Measurements from ENCODE around the gene ZFP3.
"Not testable (repeated sequence)": the region's sequence is repeated elsewhere in the genome, so short reads cannot be mapped to it uniquely, and the experiment has no call there.

The ZFP3 gene

GRCh38 chr17:5077781-5078105 lies 524 bp upstream of the ZFP3 start:
- no peak for DNase-seq (ENCODE audit: low read depth, low spot score)

GRCh38 chr17:5080591-5080990 lies 2.3 kb downstream of the ZFP3 start:
- DNase-seq (ENCODE audit: low read depth, low spot score), result no peak

GRCh38 chr17:5092218-5093010 lies 14.1 kb downstream of the ZFP3 start:
- DNase-seq (ENCODE audit: low read depth, low spot score), result no peak

GRCh38 chr17:5096731-5097100 lies 18.4 kb downstream of the ZFP3 start:
- no peak for DNase-seq (ENCODE audit: low read depth, low spot score)

- peak; percentile 75 for DNase-seq (ENCODE audit: low read depth, low spot score)
Measured at GRCh38 chr17:5097101-5097834, 19.0 kb downstream of the ZFP3 start.

GRCh38 chr17:5099271-5099670 lies 21.0 kb downstream of the ZFP3 start:
- DNase-seq (ENCODE audit: low read depth, low spot score), result no peak

- no peak for DNase-seq (ENCODE audit: low read depth, low spot score)
Measured at GRCh38 chr17:5100832-5101231, 22.6 kb downstream of the ZFP3 start.

GRCh38 chr17:5110816-5111215 lies 32.5 kb downstream of the ZFP3 start:
- no peak for DNase-seq (ENCODE audit: low read depth, low spot score)

- peak; percentile 89 for DNase-seq (ENCODE audit: low read depth, low spot score)
Measured at GRCh38 chr17:5111402-5112204, 33.3 kb downstream of the ZFP3 start, which contains the start of gene ZNF232. TSS of gene ZNF232 (minus strand) at chr17:5111878. CDS start at chr17:5111822, 56 bp downstream.

- no peak for DNase-seq (ENCODE audit: low read depth, low spot score)
Measured at GRCh38 chr17:5115673-5116651, 37.7 kb downstream of the ZFP3 start, which contains the start of gene USP6. TSS of gene USP6 (plus strand) at chr17:5116032. CDS start at chr17:5130368, 14,336 bp downstream.

- DNase-seq (ENCODE audit: low read depth, low spot score), result no peak
Measured at GRCh38 chr17:5118219-5118618, 40.0 kb downstream of the ZFP3 start.

GRCh38 chr17:5120036-5120435 lies 41.8 kb downstream of the ZFP3 start:
- DNase-seq (ENCODE audit: low read depth, low spot score), result no peak

GRCh38 chr17:5120436-5121185 lies 42.3 kb downstream of the ZFP3 start:
- DNase-seq (ENCODE audit: low read depth, low spot score), result not testable (repeated sequence)

- DNase-seq (ENCODE audit: low read depth, low spot score), result no peak
Measured at GRCh38 chr17:5121186-5121841, 43.0 kb downstream of the ZFP3 start.

- not testable (repeated sequence) for DNase-seq (ENCODE audit: low read depth, low spot score)
Measured at GRCh38 chr17:5122056-5122455, 43.8 kb downstream of the ZFP3 start.

GRCh38 chr17:5122586-5123342 lies 44.5 kb downstream of the ZFP3 start:
- DNase-seq (ENCODE audit: low read depth, low spot score), result no peak

- DNase-seq (ENCODE audit: low read depth, low spot score), result no peak
Measured at GRCh38 chr17:5123343-5124124, 45.3 kb downstream of the ZFP3 start.

GRCh38 chr17:5124125-5124760 lies 46.0 kb downstream of the ZFP3 start:
- not testable (repeated sequence) for DNase-seq (ENCODE audit: low read depth, low spot score)
